HL-60/S4 treated with phorbol 12-myristate 13-acetate at 8.2 ng/mL for 4 days and 3 days (cell line): ENCODE data around the gene DCTN3.

ENCODE experiments used
- in situ Hi-C: fragments of 300-500 bp; cut with MboI; formaldehyde crosslinking; loops from 2 replicates; pipeline ENCODE4 v1.15.0; 2022; ENCODE audit warnings: low sequenced_read_pairs

The DCTN3 gene

GRCh38 chr9:34576597-34577399, 43.5 kb downstream of the DCTN3 start:
- in situ Hi-C loops, result no loop called here

GRCh38 chr9:34575862-34576596, 44.3 kb downstream of the DCTN3 start:
- in situ Hi-C loops, result no loop called here

- in situ Hi-C loops, result no loop called here
These were observed 45.1 kb downstream of the DCTN3 start for GRCh38 chr9:34575241-34575640.

DNA sequence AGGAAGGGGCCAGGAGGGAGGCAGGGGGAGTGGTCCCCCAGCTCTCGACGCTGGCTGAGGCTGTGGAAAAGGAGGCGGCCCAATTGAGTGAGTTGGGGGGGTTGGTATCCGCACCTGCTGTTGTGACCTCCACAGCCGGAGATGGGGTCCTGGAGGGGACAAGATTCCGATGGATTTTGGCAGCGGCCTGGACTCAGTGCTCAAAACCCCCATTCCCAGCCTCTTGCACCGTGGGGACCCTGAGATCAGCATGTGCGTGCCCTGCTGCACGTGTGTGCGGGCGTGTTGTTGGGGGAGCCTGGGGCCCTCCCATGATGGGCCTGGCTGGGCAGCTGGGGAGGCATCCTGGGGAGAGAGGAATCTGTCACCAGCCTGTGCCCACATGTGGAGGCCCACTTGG, 45.7 kb downstream of the DCTN3 start:
- in situ Hi-C loops, result no loop called here

DNA sequence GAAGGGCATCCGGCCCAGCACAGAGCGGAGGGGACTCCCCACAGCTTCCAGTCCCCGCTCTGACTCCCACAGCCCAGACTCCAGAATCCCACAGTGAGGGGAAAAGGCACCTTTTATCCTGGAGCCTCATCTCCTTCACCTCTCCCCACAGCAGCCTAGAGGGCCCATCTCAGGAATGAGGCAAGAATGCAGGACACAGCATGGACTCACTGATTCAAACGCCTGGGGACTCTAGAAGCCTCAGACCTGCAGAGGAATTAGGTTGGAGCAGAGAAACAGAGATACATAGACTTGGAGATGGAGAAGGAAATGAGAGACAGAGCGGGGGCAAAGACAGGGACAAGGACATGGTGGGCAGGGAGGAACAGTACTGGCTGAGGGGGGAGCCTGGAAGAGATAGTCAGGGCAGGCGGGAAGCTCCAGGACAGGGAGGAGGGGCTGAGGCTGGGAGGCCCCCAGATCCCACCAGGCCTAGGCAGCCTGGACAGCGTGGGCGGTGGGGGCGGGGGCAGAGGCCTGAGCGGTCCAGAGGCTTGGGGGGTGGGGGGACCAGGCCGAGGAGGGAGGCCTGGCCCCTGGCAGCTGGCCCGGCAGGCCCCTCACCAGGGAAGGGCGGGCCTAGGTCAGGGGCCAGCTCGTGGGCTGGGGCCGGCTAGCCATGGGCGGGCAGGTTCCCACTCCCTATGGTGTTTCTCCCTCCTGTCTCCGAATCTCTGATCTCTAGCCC, 46.5 kb downstream of the DCTN3 start:
- in situ Hi-C loops, result no loop called here

GRCh38 chr9:34572628-34573027, 47.7 kb downstream of the DCTN3 start:
- in situ Hi-C loops, result no loop called here

DNA sequence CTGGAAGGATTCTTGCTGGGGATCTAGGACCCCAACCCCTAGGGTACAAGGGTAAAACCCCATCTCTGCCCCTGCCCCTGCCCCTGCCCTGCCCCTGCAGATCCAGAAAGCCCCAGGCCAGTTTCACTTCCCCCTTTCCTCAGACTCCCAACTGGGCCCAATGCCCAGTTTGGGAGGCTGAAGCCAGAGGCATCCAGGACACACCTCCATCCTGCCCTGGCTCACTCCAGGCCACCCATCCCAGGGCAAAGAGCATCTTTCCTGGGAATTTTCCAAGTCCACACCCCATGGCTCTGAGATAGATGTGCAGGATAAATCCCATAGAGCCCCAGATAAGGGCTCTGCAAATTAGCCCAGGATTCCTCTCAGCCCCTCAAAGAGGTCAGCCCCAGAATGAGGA, 48.2 kb downstream of the DCTN3 start:
- in situ Hi-C loops, result no loop called here

DNA sequence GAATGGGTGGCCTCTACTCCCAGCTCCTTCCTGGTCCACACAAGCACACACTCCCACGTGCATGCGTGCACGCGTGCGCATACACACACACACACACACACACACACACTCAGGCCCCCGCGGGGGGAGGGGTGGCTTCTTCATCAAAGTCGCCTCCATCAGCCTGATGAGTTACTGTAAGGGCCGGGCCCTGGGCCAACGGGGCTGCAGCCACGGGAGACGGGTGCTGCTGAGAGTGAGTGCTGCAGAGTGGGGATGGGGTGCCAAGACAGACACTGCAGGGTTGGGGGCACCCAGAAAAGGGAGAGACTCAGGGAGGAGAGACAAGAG, 48.8 kb downstream of the DCTN3 start:
- in situ Hi-C loops, result no loop called here

DNA sequence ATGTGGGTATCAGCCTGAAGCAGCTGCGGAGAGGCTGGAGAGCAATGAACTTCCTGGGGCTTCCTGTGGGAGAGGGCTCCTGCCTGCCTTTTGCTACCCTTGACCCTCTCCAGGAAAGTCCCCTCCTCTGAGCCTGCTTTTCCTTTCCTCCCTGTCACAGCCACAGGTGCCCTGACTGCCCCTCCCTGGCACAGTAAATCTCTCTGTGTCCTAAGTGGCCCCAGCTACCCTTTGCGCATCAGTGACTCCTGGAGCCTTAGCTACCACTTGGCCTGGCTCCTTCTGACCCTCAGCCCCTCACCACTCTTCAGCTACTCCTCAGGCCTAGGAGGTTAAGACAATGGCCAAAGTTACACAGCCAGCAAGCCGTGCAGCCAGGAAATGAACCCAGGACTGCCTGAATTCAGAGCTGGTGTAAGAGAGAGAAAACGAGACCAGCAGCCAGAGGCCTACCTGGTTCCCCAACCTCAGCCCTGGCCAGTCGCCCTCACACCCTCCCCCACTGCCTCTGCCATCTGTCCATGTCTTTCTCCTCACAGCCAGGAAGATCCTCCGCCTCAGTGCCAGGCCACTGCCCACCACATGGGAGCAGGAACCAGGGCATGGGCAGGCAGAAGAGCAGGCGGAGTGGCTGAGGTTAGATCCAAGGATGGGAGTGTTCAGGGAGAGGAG, 49.4 kb downstream of the DCTN3 start:
- in situ Hi-C loops, result no loop called here

- in situ Hi-C loops, result no loop called here
These were observed 49.9 kb downstream of the DCTN3 start for GRCh38 chr9:34570376-34570775.

GRCh38 chr9:34568774-34569173, 51.5 kb downstream of the DCTN3 start:
- in situ Hi-C loops, result no loop called here

DNA sequence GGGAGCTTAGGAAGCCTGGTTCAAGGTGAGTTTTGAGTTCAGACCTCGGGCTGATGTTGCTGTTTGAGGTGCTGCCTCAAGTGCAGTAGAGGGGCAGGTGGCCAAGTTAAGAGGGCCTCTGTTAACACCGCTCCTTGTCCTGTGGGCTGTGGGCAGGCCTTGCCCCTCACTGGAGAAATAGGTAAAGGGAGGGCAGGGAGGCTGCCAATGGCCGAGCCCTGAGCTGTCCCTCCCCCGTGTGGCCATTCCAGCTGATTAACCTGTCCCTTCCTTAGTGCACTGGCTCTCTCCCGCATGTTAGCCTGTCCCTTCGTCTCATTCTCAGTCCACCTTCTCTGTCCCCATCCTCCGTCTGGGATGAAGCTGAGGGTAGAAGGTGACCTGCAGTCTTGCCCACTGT, 52.2 kb downstream of the DCTN3 start:
- in situ Hi-C loops, result no loop called here

DNA sequence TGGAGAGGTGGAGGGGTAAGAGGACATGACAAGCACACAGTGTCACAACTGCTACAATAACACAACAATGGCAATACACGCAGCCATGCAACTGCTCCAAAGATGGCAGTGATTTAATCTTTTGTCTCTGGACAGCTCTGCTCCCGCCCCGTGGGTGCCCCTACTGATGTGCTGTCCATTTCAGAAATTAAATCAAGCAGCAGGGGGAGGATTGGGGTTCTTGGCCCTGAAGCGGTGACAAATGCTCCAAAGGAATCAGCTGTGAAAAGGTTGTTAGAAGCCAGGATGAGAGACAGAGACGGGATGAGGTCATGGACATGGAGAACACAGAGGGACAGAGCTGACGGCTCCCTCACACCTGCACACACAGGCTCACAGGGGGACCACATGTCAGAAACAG, 53.3 kb downstream of the DCTN3 start:
- in situ Hi-C loops, result no loop called here

GRCh38 chr9:34566322-34566721, 54.0 kb downstream of the DCTN3 start:
- in situ Hi-C loops, result no loop called here

GRCh38 chr9:34565856-34566255, 54.4 kb downstream of the DCTN3 start:
- in situ Hi-C loops, result no loop called here

- in situ Hi-C loops, result no loop called here
These were observed 55.7 kb downstream of the DCTN3 start for GRCh38 chr9:34564617-34565016.
